Subcutaneous adipose tissue (tissue), 4 donors: ENCODE measurements around the gene SLC12A6. TPM values are rescaled to one million over a fixed set of nuclear protein-coding genes. Genes with fewer than 3 reads are reported as not detected.

Experiments
- CTCF ChIP-seq: fragments of 450-650 bp; IDR thresholded peaks from one replicate; pipeline ENCODE4 v1.5.1; 2016; ENCODE audit warnings: low read depth, mild to moderate bottlenecking, control low read depth, antibody characterized with exemption, moderate library complexity
- total RNA-seq, 4 donors: library from RNA; depleted of rRNA; stranded (reverse); fragments of >200 nt; gene quantifications; one replicate each; pipeline ENCODE4 v1.1.0, GENCODE V29; 2016

SLC12A6 gene
- total RNA-seq, 4 donors from 2014 or later: 22.0 to 58.0 (median 27.1) TPM

GRCh38 chr15:34330279-34330678 is 7.3 kb downstream of the SLC12A6 start:
- TF ChIP-seq CTCF: no peak

GRCh38 chr15:34329006-34329405 is 8.6 kb downstream of the SLC12A6 start:
- TF ChIP-seq CTCF: no peak

- TF ChIP-seq CTCF: no peak
Measured at GRCh38 chr15:34327906-34328305, 9.7 kb downstream of the SLC12A6 start.

- no peak for TF ChIP-seq CTCF
Measured at GRCh38 chr15:34325368-34325767, 12.2 kb downstream of the SLC12A6 start.

- TF ChIP-seq CTCF: no peak
Measured at GRCh38 chr15:34324933-34325332, 12.6 kb downstream of the SLC12A6 start.

GRCh38 chr15:34323217-34323616 is 14.4 kb downstream of the SLC12A6 start:
- no peak for TF ChIP-seq CTCF

- no peak for TF ChIP-seq CTCF
Measured at GRCh38 chr15:34318277-34319079, 19.1 kb downstream of the SLC12A6 start.
